Measurements from ENCODE around the gene SLC6A20.

DNA sequence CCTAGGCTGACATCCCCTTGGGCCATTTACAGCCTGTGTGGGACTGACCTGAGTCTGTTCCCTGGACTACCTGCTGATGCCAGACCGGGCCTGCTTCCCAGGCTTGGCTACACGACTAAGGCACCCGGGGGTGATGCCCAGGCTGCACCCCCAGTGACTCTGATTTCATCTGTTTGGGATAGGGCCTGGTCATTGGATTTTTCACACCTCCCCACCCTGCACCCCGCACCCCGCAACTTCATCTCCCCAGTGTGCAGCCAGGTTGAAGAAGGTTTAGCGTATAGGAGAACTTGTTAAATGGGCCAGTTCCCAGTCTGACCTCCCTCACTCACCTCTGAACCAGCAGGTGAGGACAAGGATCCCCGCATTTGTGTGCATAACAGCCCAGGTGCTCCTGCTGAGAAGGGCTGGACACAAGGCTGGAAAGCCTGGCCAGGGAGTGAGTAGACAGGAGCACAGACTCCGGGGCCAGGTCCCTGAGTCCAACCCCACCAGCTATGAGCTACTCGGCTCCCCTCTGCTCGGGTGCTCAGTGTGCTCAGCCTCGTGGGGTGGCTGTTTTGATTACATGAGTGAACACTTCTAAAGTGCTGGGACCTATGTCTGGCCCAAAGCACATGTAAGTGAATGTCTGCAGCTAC lies 18.5 kb downstream of the SLC6A20 start:
- TF ChIP-seq ZNF384 (IDR thresholded peaks at IDR 0.05), result no peak
- no peak for TF ChIP-seq FOXK2 (IDR thresholded peaks at IDR 0.05)
- no peak for TF ChIP-seq BHLHE40 (IDR thresholded peaks at IDR 0.05; ENCODE audit: borderline replicate concordance)
- TF ChIP-seq HDGF (IDR thresholded peaks at IDR 0.05; ENCODE audit: borderline replicate concordance), result no peak
- no peak for TF ChIP-seq CTBP1 (IDR thresholded peaks at IDR 0.05; ENCODE audit: borderline replicate concordance)
- no peak for TF ChIP-seq FOXA1 (IDR thresholded peaks at IDR 0.05)
- TF ChIP-seq ELF4 (IDR thresholded peaks at IDR 0.05), result no peak
- no peak for TF ChIP-seq SP1 (IDR thresholded peaks at IDR 0.05)
- TF ChIP-seq, protein P1, sequence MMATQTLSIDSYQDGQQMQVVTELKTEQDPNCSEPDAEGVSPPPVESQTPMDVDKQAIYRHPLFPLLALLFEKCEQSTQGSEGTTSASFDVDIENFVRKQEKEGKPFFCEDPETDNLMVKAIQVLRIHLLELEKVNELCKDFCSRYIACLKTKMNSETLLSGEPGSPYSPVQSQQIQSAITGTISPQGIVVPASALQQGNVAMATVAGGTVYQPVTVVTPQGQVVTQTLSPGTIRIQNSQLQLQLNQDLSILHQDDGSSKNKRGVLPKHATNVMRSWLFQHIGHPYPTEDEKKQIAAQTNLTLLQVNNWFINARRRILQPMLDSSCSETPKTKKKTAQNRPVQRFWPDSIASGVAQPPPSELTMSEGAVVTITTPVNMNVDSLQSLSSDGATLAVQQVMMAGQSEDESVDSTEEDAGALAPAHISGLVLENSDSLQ (IDR thresholded peaks at IDR 0.05), result no peak
- TF ChIP-seq SUZ12 (IDR thresholded peaks at IDR 0.05), result no peak
- no peak for TF ChIP-seq LEF1 (IDR thresholded peaks at IDR 0.05; ENCODE audit: borderline replicate concordance)
- no peak for TF ChIP-seq FOXM1 (IDR thresholded peaks at IDR 0.05; ENCODE audit: borderline replicate concordance)
